ENCODE data around the gene MPZL1. TPM values are rescaled to one million over a fixed set of nuclear protein-coding genes. Genes with fewer than 3 reads are reported as not detected.

Gene MPZL1
- total and polyA plus RNA-seq, 2 of the 13 experiments (the other 11 are each of a cell fraction or from before 2014, with no cell fraction given): 38.0 to 68.7 TPM

- TF ChIP-seq NRL (CRISPR knock-in tag; IDR thresholded peaks at IDR 0.05; ENCODE audit: borderline replicate concordance) (no peak; the same call in 1 of the 2 replicates), AGO2 (optimal IDR thresholded peaks at IDR 0.05; ENCODE audit: low read depth, low read length) (no peak), FLYWCH1 (CRISPR knock-in tag; IDR thresholded peaks at IDR 0.05) (no peak), MAZ (IDR thresholded peaks at IDR 0.05; ENCODE audit: borderline replicate concordance, low read depth, low read length) (0 out of 2 replicates have a peak, but pooled peaks have one; percentile 14), MAZ (CRISPR knock-in tag; IDR thresholded peaks at IDR 0.05; ENCODE audit: low read depth) (peak; percentile 45; the same call in 1 of the 2 replicates), ZNF282 (IDR thresholded peaks at IDR 0.05; ENCODE audit: partially characterized antibody) (no peak), ZNF256 (CRISPR knock-in tag; conservative IDR thresholded peaks at IDR 0.05) (peak; percentile 38; the same call in 1 of the 2 replicates), ZFP36L1 (CRISPR knock-in tag; IDR thresholded peaks at IDR 0.05) (no peak), ZHX1 (CRISPR knock-in tag; IDR thresholded peaks at IDR 0.05; ENCODE audit: low read depth) (no peak), ZNF556 (CRISPR knock-in tag; IDR thresholded peaks at IDR 0.05; ENCODE audit: borderline replicate concordance) (peak; percentile 90; the same call in 1 of the 2 replicates), ZNF607 (CRISPR knock-in tag; IDR thresholded peaks at IDR 0.05; ENCODE audit: borderline replicate concordance) (peak; percentile 65; the same call in 1 of the 2 replicates), SRSF9 (IDR thresholded peaks at IDR 0.05; ENCODE audit: borderline replicate concordance, insufficient read depth, low read depth, low read length, poor library complexity, severe bottlenecking) (no peak), SP140L (CRISPR knock-in tag; IDR thresholded peaks at IDR 0.05; ENCODE audit: borderline replicate concordance) (no peak; the same call in 1 of the 2 replicates), RAD21 (CRISPR knock-in tag; IDR thresholded peaks at IDR 0.05) (peak; percentile 44; the same call in 1 of the 2 replicates), ZNF331 (CRISPR knock-in tag; IDR thresholded peaks at IDR 0.05) (peak; percentile 76), KDM1A (CRISPR knock-in tag; IDR thresholded peaks at IDR 0.05) (peak; percentile 82), RBM39 (IDR thresholded peaks at IDR 0.05; ENCODE audit: low read depth, low read length, poor library complexity, severe bottlenecking) (peak; percentile 86), AHR (CRISPR knock-in tag; IDR thresholded peaks at IDR 0.05) (no peak; the same call in 1 of the 2 replicates), ZNF777 (CRISPR knock-in tag; IDR thresholded peaks at IDR 0.05) (peak; percentile 78)
- TF ChIP-seq, protein P1, sequence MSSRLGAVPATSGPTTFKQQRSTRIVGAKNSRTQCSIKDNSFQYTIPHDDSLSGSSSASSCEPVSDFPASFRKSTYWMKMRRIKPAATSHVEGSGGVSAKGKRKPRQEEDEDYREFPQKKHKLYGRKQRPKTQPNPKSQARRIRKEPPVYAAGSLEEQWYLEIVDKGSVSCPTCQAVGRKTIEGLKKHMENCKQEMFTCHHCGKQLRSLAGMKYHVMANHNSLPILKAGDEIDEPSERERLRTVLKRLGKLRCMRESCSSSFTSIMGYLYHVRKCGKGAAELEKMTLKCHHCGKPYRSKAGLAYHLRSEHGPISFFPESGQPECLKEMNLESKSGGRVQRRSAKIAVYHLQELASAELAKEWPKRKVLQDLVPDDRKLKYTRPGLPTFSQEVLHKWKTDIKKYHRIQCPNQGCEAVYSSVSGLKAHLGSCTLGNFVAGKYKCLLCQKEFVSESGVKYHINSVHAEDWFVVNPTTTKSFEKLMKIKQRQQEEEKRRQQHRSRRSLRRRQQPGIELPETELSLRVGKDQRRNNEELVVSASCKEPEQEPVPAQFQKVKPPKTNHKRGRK (CRISPR knock-in tag; IDR thresholded peaks at IDR 0.05): no peak
- TF ChIP-seq, protein P2, sequence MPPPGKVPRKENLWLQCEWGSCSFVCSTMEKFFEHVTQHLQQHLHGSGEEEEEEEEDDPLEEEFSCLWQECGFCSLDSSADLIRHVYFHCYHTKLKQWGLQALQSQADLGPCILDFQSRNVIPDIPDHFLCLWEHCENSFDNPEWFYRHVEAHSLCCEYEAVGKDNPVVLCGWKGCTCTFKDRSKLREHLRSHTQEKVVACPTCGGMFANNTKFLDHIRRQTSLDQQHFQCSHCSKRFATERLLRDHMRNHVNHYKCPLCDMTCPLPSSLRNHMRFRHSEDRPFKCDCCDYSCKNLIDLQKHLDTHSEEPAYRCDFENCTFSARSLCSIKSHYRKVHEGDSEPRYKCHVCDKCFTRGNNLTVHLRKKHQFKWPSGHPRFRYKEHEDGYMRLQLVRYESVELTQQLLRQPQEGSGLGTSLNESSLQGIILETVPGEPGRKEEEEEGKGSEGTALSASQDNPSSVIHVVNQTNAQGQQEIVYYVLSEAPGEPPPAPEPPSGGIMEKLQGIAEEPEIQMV (CRISPR knock-in tag; IDR thresholded peaks at IDR 0.05; ENCODE audit: low read depth): peak; percentile 50; the same call in 1 of the 2 replicates
- TF ChIP-seq, protein P3, sequence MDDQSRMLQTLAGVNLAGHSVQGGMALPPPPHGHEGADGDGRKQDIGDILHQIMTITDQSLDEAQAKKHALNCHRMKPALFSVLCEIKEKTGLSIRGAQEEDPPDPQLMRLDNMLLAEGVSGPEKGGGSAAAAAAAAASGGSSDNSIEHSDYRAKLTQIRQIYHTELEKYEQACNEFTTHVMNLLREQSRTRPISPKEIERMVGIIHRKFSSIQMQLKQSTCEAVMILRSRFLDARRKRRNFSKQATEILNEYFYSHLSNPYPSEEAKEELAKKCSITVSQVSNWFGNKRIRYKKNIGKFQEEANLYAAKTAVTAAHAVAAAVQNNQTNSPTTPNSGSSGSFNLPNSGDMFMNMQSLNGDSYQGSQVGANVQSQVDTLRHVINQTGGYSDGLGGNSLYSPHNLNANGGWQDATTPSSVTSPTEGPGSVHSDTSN (CRISPR knock-in tag; IDR thresholded peaks at IDR 0.05; ENCODE audit: borderline replicate concordance): no peak
These were observed 7.2 kb upstream of the MPZL1 start (continued) for GRCh38 chr1:167714439-167715156.
